GM12878 (cell line): ENCODE results near the gene TBCD. TPM values are rescaled to one million over a fixed set of nuclear protein-coding genes. Genes with fewer than 3 reads are reported as not detected.

Source experiments
- ATAC-seq: fragments of 200-7000 bp; cut with Tn5 transposase; 3 replicates; pipeline ENCODE4 v1.9.1; 2020; ENCODE audit warnings: mild to moderate bottlenecking, moderate library complexity
- BruUV-seq: library from RNA; stranded (reverse); fragments of 400-500 nt; replicated peaks from 2 replicates; lab custom pipeline; 2021; lab: Mats Ljungman, UMichigan
- CTCF ChIA-PET: fragments of 300-600 bp; sonication (Branson Sonifier 250); formaldehyde crosslinking; extraction: SDS; loops from one replicate; lab custom pipeline; 2021; ENCODE audit warnings: inconsistent platforms; lab: Yijun Ruan, JAX
- POLR2A ChIA-PET: fragments of 350-600 bp; formaldehyde crosslinking; extraction: SDS; loops from one replicate; lab custom pipeline; 2021; ENCODE audit warnings: inconsistent platforms; lab: Charles Lee
- RAD21 ChIA-PET: fragments of 300-600 bp; sonication (Branson Sonifier 250); formaldehyde crosslinking; loops from one replicate; lab custom pipeline; 2023; ENCODE audit warnings: antibody characterized with exemption; ENCODE audit not compliant: unreplicated experiment; lab: Charles Lee
- SMC1A ChIA-PET: fragments of 300-600 bp; sonication (Branson Sonifier 250); formaldehyde crosslinking; loops from one replicate; lab custom pipeline; 2023; ENCODE audit not compliant: unreplicated experiment, uncharacterized antibody; lab: Charles Lee
- DNase-seq: peaks from one replicate; pipeline ENCODE4 v3.0.0-alpha.2; 2011; ENCODE audit warnings: low read depth, low spot score
- FAIRE-seq: peaks from 3 replicates; lab custom pipeline; 2011; peaks lifted over from hg19 to GRCh38; lab: Jason Lieb, UNC
- H2AFZ ChIP-seq: 2 replicates; pipeline ENCODE4 v1.6.0; 2011; ENCODE audit warnings: low read depth, low read length, control low read depth; ENCODE audit not compliant: control insufficient read depth
- H3K27ac ChIP-seq: 2 replicates; pipeline ENCODE4 v1.5.1; 2011; ENCODE audit warnings: control low read depth; ENCODE audit not compliant: control insufficient read depth, insufficient read depth
- H3K27me3 ChIP-seq, 2 experiments: replicated peaks in 1 of 2; 2 replicates each; pipeline versions ENCODE4 v1.6.0 to v1.6.1; 2011; ENCODE audit warnings: low read length in 1 of 2; ENCODE audit not compliant: control insufficient read depth in 2 of 2, insufficient read depth in 2 of 2
- H3K36me3 ChIP-seq, 2 experiments: 2 replicates each; pipeline ENCODE4 v1.5.1; 2011; ENCODE audit warnings: low read length in 1 of 2; ENCODE audit not compliant: control insufficient read depth in 2 of 2, insufficient read depth in 2 of 2
- H3K4me1 ChIP-seq: 2 replicates; pipeline ENCODE4 v1.6.1; 2011; ENCODE audit warnings: mild to moderate bottlenecking, low read length, moderate library complexity, mixed read lengths; ENCODE audit not compliant: control insufficient read depth, insufficient read depth
- H3K4me2 ChIP-seq: 2 replicates; pipeline ENCODE4 v1.6.0; 2011; ENCODE audit warnings: control low read depth; ENCODE audit not compliant: control insufficient read depth, insufficient read depth
- H3K4me3 ChIP-seq: fragments of 200-600 bp; sonication (generic); 2 replicates; pipeline ENCODE4 v1.5.1; 2016
- H3K79me2 ChIP-seq: 2 replicates; pipeline ENCODE4 v1.6.0; 2011; ENCODE audit warnings: low read length; ENCODE audit not compliant: control insufficient read depth, insufficient read depth
- H3K9ac ChIP-seq: 2 replicates; pipeline ENCODE4 v1.8.0; 2011; ENCODE audit warnings: low read length, control low read depth, mixed read lengths; ENCODE audit not compliant: control insufficient read depth, insufficient read depth
- H3K9me3 ChIP-seq: replicated peaks from 3 replicates; pipeline ENCODE4 v1.5.1; 2011; ENCODE audit warnings: mild to moderate bottlenecking, low read length; ENCODE audit not compliant: control insufficient read depth, insufficient read depth
- H4K20me1 ChIP-seq: 2 replicates; pipeline ENCODE4 v1.6.0; 2011; ENCODE audit not compliant: control insufficient read depth, insufficient read depth
- BMI1 ChIP-seq: fragments of 450-650 bp; IDR thresholded peaks from 2 replicates; pipeline ENCODE4 v1.6.1; 2016; ENCODE audit warnings: mild to moderate bottlenecking, moderate library complexity, borderline replicate concordance
- EZH2 ChIP-seq: IDR thresholded peaks from 2 replicates; pipeline ENCODE4 v1.6.1; 2012; ENCODE audit warnings: low read depth, mild to moderate bottlenecking, control low read depth, inconsistent platforms, low read length, borderline replicate concordance; ENCODE audit not compliant: control insufficient read depth
- TBL1XR1 ChIP-seq: IDR thresholded peaks from 2 replicates; pipeline ENCODE4 v1.6.1; 2012; ENCODE audit warnings: low read depth, low read length, improper control_type of control experiment
- WRNIP1 ChIP-seq: IDR thresholded peaks from 2 replicates; pipeline ENCODE4 v1.6.1; 2011; ENCODE audit warnings: low read depth, low read length, improper control_type of control experiment, borderline replicate concordance
- WGBS: methylation state at CpG from one replicate; pipeline ENCODE4 v1.1.6; 2016; ENCODE audit warnings: low lambda C conversion rate; ENCODE audit not compliant: insufficient replicate concordance, insufficient coverage; ENCODE audit errors: missing lambda C conversion rate; 5-methylcytosine and 5-hydroxymethylcytosine counted together
- in situ Hi-C: fragments of 300-500 bp; cut with MboI; formaldehyde crosslinking; loops from 9 replicates; pipeline ENCODE4 v1.14.3; 2018; ENCODE audit warnings: mixed read lengths
- intact Hi-C: fragments of 100-400 bp; cut with micrococcal nuclease; formaldehyde crosslinking; loops from one replicate; pipeline ENCODE4 v1.14.2; 2022; ENCODE audit not compliant: unreplicated experiment
- polyA plus RNA-seq, 11 experiments: library from polyadenylated mRNA; depleted of rRNA in 4 of 11; unstranded in 6 of 11; stranded (reverse) in 5 of 11; fragments of >200 nt; fragmentation: Nextera tagmentation in 4 of 11; fragmentation: Illumina TruSeq in 1 of 11; extraction: Ambion mirVana in 4 of 11; extraction: Trizol in 1 of 11; gene quantifications; 1 replicate in 1 of 11; 2 replicates in 10 of 11; pipeline versions ENCODE4 v1.2.1 to v1.2.3, GENCODE V29; 2011 to 2016; ENCODE audit warnings: inconsistent platforms in 2 of 11, missing spikeins in 2 of 11, low read depth in 1 of 11
- total RNA-seq, 4 experiments: library from RNA; depleted of rRNA in 3 of 4; stranded (reverse); fragments of >200 nt in 3 of 4; fragmentation: Illumina TruSeq in 1 of 4; extraction: Trizol in 1 of 4; gene quantifications; 2 replicates each; pipeline versions ENCODE4 v1.2.1 to v1.2.3, GENCODE V29; 2013 to 2021
- TF ChIP-seq, protein P1 (sequence below): IDR thresholded peaks from 2 replicates; pipeline ENCODE4 v1.6.1; 2012; ENCODE audit warnings: improper control_type of control experiment, low read depth, low read length; ENCODE audit not compliant: insufficient replicate concordance
- TF ChIP-seq, protein P2 (sequence below): fragments of 450-650 bp; conservative IDR thresholded peaks from 2 replicates; pipeline ENCODE4 v1.6.1; 2017; ENCODE audit warnings: mild to moderate bottlenecking, moderate library complexity
- TF ChIP-seq, protein P3 (sequence below): fragments of 450-650 bp; formaldehyde crosslinking; IDR thresholded peaks from 2 replicates; pipeline ENCODE4 v1.5.0; 2022; ENCODE audit warnings: mild to moderate bottlenecking, missing genetic modification characterization

The TBCD gene
- total and polyA plus RNA-seq, 10 of the 15 experiments (the other 5 are each of a cell fraction or from before 2014, with no cell fraction given), result 10.3 to 114 (median 52.4) TPM

DNA sequence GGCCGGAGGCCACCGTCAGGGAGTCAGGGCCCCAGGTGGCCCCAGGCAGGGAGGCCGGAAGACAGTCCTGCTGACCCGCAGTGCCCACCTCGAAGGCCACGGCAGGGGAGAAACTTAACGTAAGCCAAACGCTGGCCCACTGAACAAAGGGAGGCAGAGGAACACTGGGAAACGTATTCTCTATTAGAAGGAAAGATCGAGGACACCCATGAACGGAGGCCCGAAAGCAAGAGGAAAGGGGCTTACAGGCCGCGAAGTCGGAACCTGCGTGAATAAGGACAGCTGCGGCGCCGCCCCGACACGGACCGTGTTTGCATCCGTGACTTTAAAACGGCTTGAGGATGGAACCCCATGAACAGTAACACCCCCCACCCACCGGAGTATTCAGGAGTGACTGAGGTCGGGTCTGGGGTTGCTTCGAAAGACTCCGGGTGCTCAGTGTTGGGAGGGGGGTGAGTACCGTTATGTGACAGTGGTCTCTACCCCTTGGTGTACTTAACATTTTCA is 225.2 kb downstream of the TBCD start (continued):
- TF ChIP-seq, protein P1, sequence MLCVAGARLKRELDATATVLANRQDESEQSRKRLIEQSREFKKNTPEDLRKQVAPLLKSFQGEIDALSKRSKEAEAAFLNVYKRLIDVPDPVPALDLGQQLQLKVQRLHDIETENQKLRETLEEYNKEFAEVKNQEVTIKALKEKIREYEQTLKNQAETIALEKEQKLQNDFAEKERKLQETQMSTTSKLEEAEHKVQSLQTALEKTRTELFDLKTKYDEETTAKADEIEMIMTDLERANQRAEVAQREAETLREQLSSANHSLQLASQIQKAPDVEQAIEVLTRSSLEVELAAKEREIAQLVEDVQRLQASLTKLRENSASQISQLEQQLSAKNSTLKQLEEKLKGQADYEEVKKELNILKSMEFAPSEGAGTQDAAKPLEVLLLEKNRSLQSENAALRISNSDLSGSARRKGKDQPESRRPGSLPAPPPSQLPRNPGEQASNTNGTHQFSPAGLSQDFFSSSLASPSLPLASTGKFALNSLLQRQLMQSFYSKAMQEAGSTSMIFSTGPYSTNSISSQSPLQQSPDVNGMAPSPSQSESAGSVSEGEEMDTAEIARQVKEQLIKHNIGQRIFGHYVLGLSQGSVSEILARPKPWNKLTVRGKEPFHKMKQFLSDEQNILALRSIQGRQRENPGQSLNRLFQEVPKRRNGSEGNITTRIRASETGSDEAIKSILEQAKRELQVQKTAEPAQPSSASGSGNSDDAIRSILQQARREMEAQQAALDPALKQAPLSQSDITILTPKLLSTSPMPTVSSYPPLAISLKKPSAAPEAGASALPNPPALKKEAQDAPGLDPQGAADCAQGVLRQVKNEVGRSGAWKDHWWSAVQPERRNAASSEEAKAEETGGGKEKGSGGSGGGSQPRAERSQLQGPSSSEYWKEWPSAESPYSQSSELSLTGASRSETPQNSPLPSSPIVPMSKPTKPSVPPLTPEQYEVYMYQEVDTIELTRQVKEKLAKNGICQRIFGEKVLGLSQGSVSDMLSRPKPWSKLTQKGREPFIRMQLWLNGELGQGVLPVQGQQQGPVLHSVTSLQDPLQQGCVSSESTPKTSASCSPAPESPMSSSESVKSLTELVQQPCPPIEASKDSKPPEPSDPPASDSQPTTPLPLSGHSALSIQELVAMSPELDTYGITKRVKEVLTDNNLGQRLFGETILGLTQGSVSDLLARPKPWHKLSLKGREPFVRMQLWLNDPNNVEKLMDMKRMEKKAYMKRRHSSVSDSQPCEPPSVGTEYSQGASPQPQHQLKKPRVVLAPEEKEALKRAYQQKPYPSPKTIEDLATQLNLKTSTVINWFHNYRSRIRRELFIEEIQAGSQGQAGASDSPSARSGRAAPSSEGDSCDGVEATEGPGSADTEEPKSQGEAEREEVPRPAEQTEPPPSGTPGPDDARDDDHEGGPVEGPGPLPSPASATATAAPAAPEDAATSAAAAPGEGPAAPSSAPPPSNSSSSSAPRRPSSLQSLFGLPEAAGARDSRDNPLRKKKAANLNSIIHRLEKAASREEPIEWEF, result no peak

DNA sequence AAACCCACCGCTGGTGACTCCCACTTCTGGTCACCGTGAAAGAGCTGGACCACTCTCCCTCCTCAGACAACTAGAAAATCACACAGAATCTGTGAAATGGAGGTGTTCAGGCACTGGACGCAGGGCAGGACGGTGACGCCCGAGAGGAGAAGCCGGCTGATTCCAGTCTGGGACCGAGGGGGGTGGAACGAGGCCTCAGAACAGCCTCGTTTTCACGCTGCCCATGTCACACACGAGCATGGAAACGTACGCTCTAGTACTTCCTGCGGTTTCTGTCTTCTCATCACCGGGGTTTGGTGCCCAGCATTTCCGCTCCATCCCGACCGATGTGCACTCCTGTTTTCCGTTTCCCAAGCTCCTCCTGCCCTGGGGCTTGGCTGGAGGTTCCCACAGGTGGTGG is 225.7 kb downstream of the TBCD start:
- intact Hi-C loops (no loop called here), in situ Hi-C loops (no loop called here)
- Histone ChIP-seq H3K4me1 (peaks cover 17% of the 10 kb centered on the region), H3K4me3 (no peak overlapping the region), H4K20me1 (no peaks in the 10 kb centered on the region), H3K4me2 (no peak overlapping the region), H3K79me2 (no peaks in the 10 kb centered on the region), H3K9me3 (no peaks in the 10 kb centered on the region), H2AFZ (no peak overlapping the region), H3K27me3 (no peaks in the 10 kb centered on the region), H3K9ac (no peak overlapping the region), H3K27ac (no peak overlapping the region), H3K36me3 (no peaks in the 10 kb centered on the region)
- RAD21 ChIA-PET, result no interaction called here
- no peak for DNase-seq
- POLR2A ChIA-PET, result no interaction called here
- CTCF ChIA-PET, result no interaction called here
- SMC1A ChIA-PET, result no interaction called here
- no TSS peak for BruUV-seq
- 87% methylated on average over 20 of the region's 20 CpGs for WGBS
- no peak for FAIRE-seq
- no peak for ATAC-seq
- TF ChIP-seq, protein P2, sequence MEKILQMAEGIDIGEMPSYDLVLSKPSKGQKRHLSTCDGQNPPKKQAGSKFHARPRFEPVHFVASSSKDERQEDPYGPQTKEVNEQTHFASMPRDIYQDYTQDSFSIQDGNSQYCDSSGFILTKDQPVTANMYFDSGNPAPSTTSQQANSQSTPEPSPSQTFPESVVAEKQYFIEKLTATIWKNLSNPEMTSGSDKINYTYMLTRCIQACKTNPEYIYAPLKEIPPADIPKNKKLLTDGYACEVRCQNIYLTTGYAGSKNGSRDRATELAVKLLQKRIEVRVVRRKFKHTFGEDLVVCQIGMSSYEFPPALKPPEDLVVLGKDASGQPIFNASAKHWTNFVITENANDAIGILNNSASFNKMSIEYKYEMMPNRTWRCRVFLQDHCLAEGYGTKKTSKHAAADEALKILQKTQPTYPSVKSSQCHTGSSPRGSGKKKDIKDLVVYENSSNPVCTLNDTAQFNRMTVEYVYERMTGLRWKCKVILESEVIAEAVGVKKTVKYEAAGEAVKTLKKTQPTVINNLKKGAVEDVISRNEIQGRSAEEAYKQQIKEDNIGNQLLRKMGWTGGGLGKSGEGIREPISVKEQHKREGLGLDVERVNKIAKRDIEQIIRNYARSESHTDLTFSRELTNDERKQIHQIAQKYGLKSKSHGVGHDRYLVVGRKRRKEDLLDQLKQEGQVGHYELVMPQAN, result no peak
- TF ChIP-seq TBL1XR1, result no peak
- no peak for TF ChIP-seq EZH2
- no peak for TF ChIP-seq WRNIP1
- TF ChIP-seq, protein P3, sequence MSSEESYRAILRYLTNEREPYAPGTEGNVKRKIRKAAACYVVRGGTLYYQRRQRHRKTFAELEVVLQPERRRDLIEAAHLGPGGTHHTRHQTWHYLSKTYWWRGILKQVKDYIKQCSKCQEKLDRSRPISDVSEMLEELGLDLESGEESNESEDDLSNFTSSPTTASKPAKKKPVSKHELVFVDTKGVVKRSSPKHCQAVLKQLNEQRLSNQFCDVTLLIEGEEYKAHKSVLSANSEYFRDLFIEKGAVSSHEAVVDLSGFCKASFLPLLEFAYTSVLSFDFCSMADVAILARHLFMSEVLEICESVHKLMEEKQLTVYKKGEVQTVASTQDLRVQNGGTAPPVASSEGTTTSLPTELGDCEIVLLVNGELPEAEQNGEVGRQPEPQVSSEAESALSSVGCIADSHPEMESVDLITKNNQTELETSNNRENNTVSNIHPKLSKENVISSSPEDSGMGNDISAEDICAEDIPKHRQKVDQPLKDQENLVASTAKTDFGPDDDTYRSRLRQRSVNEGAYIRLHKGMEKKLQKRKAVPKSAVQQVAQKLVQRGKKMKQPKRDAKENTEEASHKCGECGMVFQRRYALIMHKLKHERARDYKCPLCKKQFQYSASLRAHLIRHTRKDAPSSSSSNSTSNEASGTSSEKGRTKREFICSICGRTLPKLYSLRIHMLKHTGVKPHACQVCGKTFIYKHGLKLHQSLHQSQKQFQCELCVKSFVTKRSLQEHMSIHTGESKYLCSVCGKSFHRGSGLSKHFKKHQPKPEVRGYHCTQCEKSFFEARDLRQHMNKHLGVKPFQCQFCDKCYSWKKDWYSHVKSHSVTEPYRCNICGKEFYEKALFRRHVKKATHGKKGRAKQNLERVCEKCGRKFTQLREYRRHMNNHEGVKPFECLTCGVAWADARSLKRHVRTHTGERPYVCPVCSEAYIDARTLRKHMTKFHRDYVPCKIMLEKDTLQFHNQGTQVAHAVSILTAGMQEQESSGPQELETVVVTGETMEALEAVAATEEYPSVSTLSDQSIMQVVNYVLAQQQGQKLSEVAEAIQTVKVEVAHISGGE, result no peak
- TF ChIP-seq BMI1, result no peak
